Tongue (tissue), 2 donors: ENCODE results near the gene CEP68. TPM values are rescaled to one million over a fixed set of nuclear protein-coding genes. Genes with fewer than 3 reads are reported as not detected.
A peak's percentile ranks its signal among the peaks of the same experiment; 100 is the strongest.
"Not testable (repeated sequence)": the region's sequence is repeated elsewhere in the genome, so short reads cannot be mapped to it uniquely, and the experiment has no call there.

Experiments
- DNase-seq: peaks from one replicate; pipeline ENCODE4 v3.0.0-alpha.2; 2015
- total RNA-seq: library from RNA; depleted of rRNA; stranded (reverse); fragments of >200 nt; gene quantifications from one replicate; pipeline ENCODE4 v1.2.3, GENCODE V29; 2014

The CEP68 gene
- total RNA-seq, 1 donor from 2014 or later, result 49.4 TPM

DNA sequence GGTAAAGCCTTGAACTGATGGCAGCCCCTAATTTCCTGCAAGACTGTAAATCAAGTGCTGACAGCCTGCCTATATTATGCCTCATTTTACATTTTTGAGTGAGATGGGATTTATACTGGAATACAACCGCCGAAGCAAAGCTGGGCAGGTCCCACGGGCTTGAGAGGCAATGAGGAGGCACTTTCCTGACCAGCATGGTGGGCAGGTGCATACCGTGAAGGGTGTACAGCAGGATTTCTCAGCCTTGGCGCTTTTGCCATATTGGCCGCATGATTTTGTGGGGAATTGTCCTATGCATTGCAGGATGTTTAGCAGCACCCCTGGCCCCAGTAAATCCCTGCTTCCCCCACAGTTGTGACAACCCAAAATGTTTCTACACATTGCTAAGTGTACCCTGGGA, 22.8 kb downstream of the CEP68 start:
- no peak for DNase-seq

DNA sequence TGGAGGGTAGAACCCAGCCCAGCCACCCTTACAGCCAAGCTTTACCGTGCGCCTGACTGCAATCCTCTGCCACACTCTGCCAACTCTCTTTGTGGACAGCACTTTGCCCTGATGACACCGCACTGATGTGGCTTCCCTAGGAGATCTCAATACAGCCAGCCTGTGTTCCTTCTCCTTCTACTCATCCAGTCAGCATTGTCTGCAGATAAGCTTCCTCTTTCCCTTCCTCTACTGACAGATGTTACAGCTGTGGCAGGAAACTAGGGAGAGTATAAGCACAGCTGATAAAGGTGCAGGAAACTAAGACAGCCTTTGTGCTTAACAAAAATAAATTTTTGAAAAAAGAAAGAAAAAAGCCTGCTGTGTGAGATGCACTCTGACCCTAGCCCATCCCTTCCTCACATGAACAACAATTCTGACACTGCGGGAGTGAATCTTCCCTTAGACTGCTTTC, 25.0 kb downstream of the CEP68 start:
- DNase-seq, result no peak

DNA sequence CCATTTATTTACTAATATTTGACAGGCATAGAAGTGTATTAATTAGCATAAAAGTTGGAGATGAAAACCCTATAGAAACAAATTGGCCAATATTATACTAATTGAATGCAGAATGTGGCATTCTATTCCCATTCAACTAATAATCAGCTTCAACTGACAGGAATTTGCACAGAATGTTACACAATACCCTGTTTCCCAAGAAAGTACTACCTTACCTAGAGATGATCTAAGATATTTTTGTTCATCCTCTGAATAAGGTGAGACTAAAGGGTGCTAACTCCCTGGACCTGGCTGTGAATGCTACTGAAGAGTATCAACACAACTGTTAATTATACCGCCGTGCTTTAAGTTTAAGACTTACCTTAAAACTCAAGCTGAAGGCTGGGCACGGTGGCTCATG, 28.9 kb downstream of the CEP68 start:
- DNase-seq, result no peak

DNA sequence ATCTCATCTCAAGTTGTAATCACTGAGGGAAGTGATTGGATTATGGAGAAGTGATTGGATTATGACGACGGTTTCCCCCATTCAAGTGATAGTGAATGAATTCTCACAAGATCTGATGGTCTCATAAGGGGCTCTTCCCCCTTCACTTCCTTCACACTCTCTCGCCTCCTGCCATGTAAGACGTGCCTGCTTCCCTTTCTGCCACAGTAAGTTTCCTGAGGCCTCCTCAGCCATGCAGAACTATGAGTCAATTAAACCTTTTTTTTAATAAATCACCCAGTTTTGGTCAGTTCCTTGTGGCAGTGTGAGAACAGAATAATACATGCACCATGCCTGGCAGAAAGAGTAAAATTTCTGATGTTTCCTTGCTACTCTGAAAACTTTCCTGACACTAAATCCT, 36.6 kb downstream of the CEP68 start:
- no peak for DNase-seq

DNA sequence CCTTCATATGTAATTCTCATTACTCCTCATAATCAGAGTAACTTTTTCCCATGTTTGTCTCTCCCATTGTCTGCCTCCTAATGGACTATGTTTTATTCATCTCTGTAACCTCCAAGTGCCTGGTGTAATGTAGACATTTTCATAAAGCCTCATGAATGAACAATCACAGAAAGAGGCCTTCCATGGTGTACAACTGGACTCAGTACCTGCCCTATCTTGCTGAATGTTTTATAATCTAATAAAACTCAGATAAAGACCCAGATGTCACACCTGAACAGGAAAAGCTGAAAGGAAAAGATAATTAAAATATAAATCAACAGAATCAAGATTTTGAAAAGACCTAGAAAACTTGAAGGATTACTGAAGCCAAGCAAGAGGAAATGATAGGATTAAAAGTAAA, 37.0 kb downstream of the CEP68 start:
- DNase-seq, result no peak

DNA sequence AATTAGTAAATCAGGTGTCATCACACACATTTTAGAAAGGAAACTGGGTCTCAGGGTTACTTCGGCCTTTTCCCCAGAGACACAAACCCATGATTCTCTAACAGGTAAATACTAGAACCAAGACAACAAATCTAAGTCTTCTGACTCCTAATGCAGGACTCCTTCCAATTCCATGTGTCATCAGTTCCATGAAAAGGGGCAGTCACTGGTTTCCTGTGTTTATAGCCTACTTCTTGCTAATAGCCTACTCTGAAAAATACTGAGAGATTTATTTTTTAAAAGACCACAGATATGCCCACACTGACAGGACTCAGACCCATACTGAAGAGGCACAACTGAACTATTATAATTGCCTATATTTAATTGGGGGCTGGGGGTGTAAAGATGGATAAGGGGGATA, 40.7 kb downstream of the CEP68 start:
- no peak for DNase-seq

DNA sequence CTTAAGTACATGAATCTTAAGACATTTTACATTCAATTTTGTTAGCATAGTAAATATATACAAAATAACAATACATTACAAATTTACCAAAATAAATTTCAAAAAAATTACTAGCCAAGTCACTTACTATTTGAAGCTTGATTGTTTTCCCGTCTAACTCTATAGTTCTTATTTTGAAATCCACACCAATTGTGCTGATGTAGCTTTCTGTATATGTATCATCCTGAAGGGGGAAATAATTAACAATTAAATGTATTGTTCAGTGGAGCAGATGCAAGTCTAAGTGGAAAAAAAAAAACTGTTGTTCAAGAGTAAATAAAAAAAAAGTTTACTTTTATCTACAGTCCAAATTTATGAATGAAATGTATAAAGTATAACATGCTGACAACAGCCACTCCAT, 41.6 kb downstream of the CEP68 start:
- no peak for DNase-seq

DNA sequence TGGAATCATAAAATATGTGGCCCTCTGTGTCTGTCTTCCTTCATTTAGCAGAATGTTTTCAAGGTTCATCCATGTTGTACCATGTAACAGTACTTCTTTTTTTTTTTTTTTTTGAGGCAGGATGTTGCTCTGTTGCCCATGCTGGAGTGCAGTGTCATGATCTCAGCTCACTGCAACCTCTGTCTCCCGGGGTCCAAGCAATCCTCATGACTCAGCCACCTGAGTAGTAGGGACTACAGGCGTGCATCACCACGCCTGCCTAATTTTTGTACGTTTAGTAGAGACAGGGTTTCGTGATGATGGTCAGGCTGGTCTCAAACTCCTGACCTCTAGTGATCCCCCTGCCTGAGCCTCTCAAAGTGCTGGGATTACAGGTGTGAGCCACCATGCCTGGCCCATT, 42.5 kb downstream of the CEP68 start:
- no peak for DNase-seq

DNA sequence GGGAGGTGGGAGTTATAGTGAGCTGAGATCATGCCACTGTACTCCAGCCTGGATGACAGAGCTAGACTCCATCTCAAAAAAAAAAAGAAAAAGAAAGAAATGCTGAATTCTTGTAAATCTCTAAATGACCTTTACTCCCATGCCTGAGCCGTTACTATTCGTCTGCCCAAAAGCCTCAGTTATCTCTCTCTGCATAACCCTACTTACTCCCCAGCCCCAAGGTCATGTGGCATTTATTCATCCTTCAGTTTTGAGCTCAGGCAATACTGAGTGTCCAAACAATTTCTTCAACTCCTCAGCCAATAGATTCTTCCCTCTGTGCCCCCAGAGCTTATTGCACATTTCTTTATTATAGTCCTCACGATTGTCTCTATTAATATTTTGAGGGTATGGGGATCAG, 44.9 kb downstream of the CEP68 start:
- no peak for DNase-seq

DNA sequence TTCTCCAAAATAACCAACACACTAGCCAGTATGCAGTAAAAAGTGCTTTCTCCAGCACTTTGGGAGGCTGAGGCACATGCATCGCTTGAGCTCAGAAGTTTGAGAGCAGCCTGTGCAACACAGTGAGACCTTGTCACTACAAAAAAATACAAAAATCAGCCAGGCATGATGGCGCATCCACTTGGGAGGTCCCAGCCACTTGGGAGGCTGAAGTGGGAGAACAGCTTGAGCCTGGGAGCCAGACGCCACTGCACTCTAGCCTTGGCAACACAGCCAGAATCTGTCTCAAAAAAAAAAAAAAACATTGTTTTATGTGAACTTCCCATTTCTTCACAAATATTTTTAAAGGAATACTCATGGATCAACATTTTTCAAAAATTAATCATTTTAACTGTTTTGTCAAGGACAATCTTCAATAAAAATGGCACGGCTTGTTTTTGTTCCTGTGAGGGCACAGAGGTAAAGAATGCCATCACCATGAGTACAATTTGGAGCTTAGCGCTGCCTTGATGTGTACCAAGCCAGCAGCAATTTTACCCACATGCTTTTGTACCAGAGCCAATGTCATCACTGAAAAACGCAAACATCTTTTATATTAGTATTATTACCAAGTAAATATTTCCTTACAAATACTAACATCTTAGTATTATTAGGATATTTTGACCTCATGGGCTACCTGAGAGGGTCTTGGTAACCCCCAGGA, 46.9 kb downstream of the CEP68 start:
- DNase-seq, result no peak

DNA sequence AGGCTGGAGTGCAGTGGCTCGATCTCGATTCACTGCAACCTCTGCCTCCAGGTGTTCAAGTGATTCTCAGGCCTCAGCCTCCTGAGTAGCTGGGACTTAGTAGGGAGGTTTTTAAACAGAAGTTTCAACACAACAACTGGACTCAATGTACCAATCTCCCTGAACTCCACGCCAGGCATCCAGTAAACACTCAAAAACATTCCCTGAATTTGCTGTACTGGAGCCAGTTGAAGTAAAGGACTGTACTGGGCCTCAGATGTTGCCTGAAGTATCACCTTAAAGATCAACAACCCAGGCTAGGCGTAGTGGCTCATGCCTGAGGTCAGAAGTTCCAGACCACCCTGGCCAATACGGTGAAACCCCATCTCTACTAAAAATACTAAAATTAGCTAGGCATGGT, 51.3 kb downstream of the CEP68 start:
- no peak for DNase-seq

DNA sequence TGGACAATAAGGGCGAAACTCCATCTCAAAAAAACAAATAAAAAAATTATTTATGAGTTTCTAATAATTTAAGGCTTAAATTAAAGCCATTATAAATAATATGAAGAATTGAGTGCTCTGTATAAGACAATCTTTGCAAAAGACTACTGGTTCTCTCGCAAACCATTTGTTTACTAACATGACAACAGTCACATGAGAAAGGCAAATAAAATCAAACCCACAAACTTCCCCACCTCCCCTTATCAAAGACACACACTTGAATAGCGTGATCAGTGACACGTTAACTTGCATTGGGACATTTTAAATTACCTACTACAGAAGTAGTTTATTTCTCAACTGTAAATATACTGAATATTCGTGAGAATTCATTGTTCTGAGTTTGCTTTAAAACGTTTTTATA, 52.6 kb downstream of the CEP68 start:
- no peak for DNase-seq

DNA sequence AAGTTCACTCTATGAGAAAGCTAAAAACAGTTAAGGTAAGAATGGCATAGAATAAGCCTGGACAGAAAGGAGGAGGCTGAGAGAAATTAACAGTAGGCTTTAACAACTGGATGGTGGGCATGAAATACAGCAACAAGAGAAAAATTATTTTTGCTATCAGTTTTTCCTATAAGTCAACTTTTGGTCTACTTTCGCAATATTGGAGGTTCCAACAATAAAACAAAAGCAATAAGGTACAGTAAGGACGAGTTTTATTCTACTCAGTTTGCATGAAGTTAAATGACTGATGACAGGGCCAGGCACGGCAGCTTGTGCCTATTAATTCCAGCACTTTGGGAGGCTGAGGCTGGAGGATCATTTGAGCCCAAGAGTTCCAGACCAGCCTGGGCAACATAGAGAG, 56.4 kb downstream of the CEP68 start:
- DNase-seq, result no peak

DNA sequence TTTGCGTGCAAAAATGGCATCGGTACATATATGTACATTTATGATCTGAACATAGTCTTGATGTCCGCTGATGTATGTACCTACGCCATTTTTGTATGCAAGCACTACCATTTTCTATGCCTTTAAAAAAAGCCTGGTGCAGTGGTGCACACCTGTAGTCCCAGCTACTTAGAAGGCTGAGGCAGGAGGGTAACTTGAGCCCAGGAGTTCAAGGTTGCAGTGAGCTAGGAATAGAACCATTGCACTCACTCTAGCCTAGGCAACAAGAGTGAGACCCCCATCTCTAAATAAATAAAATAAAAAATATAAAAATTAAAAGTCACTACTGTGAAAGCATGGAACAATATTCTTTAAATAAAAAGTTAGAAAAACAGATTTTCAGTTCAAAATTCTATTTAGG, 57.0 kb downstream of the CEP68 start:
- no peak for DNase-seq

DNA sequence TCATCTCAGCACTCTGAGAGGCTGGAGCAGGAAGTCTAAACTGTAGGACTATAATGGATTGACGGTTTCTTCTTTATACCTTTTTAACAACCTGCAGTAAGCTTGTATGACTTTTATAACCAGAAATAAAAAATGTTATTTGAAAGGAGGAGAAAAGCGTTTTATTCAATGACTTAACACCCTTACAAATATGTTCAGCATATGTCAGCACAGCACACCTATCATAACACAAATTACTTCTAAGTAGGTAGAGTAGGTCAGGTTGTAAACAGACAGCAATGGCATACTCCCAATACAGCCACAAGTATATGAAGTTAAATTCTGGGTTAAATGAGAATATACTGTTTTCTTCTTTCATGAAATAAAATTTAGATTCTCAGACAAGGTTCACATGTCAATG, 57.6 kb downstream of the CEP68 start:
- no peak for DNase-seq

DNA sequence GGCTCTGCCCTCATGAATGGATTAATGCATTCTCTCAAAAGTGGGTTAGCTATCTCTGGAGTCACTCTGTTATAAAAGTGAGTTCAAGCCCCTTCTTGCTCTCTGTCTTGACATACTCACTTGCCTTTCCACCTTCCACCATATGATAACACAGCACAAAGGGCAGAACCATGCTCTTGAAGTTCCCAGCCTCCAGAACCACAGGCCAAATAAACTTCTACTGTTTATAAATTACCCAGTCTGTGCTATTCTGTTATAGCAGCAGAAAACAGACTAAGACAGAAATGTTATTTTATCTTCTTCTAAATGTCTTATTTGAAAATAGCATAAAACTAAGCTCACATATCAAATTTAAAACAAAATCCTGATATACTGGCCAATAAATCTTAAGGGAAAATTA, 58.7 kb downstream of the CEP68 start:
- DNase-seq, result no peak

DNA sequence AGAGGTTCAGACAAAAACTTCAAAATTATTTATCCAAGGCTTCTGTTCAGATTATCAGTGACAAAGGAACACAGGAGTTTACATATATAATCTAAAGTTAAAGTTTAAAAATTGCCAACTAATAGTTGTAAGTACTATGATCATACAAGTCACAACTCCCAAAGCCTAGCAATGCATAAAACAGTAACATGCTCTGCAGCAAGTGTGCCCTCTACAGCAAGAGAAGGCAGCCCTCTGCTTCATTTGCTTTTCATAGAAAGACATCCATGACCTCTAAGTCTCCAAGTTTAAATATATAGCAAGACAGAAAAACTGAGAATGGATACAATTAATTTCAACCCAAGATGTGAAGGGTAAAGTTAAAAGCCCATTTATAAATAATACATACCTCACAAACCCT, 60.4 kb downstream of the CEP68 start:
- no peak for DNase-seq

DNA sequence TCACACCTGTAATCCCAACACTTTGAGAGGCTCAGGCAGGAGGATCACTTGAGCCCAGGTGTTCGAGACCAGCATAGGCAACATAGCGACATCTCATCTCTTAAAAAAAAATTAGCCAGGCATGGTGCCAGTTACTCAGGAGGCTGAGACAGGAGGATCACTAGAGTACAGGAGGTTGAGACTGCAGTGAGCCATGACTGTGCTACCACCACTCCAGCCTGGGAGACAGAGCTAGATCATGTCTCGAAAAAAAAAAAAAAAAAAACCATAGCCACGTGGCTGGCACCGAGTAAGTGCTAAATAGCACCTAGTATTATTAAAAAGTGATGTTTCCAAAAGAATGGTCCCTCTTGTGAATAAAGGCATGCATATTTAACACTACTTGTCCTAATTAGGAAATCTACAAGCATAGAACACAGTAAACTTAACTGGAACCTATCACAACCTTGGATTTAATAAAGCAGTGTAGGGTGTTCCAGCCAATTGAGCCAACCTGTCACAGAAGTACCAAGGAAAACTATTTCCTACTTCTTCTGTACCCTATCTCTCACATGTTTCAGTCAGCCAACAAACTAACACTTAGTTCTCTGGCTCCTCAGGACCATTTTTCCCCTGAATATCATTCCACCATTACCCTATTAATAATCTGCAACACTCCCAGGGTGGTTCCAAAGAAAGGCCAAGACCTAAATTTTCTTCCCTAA, 64.9 kb downstream of the CEP68 start:
- DNase-seq, result no peak

DNA sequence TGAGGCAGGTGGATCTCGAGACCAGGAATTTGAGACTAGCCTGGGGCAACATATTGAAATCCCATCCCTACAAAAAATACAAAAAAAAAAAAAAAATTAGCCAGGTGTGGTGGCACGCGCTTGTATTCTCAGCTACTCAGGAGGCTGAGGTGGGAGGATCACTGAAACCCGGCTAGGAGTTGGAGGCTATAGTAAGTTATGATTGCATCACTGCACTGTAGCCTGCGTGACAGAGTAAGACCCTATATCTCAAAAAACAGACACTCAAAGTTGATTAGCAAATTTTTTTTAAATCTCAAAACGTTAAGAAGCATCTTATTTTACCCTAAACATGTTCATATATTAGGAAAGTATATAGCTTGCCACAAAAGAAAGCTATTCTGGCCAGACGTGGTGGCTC, 66.1 kb downstream of the CEP68 start:
- DNase-seq, result no peak

DNA sequence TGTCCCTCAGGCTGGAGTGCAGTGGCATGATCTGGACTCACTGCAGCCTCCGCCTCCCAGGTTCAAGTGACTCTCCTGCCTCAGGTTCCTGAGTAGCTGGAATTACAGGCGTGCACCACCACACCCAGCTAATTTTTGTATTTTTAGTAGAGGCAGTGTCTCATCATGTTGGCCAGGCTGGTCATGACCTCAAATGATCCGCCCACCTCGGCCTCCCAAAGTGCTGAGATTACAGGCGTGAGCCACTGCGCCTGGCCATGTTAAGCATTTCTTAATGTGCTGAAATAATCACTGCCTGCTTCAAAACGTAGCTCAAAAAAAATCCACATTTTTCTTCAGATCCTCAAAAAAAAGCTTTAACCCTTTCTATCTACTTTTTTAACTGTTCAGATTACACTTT, 69.2 kb downstream of the CEP68 start:
- DNase-seq, result not testable (repeated sequence)

DNA sequence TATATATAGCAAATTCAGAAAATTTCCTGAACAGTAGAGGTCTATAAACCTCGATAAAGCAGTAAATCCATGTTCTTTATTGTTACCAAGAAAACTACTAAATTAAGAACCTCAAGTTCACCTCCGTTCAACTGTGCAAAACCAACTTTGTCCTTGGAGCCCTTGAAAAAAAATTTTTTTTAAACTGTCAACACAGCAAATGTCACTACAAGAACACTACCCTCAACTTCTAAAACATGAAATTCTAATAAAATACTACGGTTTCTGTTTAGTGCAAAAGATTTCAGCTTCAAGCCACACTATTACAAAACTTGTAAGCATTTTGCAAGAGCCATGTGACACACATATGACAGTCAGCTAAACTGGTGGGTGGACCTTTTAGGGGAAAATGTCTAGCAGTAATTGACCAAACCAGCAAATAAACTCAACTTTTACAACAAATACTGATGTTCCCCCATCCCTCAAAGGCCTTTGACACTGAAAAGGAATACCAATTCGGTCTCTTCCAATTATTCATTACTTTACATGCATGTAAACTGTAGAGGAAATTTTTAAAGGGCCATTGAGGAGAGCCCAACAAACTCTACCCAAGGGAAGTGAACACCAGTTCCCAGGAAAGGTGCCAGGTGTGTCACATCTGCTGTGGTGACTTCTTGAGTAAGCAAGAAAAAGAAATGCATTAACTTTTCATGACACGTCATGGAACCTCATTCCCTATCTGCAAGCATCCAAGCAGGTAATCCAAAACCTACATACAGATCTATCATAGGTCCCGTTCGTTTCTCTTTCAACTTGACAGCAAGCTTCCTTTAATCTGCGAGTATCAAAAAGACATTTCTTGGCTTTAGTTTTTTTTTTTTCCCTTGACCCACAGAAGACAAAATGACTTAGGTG, 72.3 kb downstream of the CEP68 start:
- DNase-seq, result peak; percentile 20

DNA sequence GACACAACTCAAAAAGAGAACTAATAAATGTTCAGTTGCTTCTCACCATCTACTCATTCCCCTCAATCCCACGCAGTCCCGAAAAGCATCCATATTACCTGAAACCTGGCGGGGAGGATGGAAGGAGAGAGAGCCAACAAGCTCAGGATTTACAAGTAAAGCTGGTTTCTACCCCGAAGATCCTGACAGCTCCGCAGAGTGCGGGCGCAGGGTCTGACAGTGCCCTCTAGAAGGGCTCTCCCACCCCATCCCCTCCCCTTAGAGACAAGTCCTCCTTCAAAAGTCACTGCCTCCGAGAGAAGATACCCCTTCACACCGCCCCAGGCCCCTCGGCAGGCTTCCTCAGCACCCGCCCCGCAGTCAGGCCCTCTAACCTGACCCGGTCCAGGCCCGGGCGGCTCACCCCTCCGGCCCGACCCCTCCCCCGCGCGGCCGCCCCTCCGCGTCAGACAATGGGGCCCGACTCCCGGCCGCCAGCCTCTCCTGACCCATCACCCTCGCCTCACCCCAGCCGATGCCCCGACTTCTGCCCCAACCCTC, 73.1 kb downstream of the CEP68 start:
- DNase-seq, result peak; percentile 62
